Spleen (tissue), 11 donors: ENCODE data around the gene ERCC6L. TPM values are rescaled to one million over a fixed set of nuclear protein-coding genes. Genes with fewer than 3 reads are reported as not detected.

Experiments used
- DNase-seq: peaks from one replicate; pipeline ENCODE4 v3.0.0-alpha.2; 2020
- H3K27ac ChIP-seq, 8 donors: fragments of 200-600 bp; sonication (generic) in 7 of 8; 1 replicate in 4 of 8; 2 replicates in 4 of 8; pipeline versions ENCODE4 v1.5.0 to v1.8.0; 2016 to 2021; ENCODE audit warnings: inconsistent platforms in 4 of 8, mild to moderate bottlenecking in 4 of 8, moderate library complexity in 1 of 8
- H3K27me3 ChIP-seq, 7 donors: fragments of 200-600 bp; sonication (generic) in 6 of 7; replicated peaks in 1 of 7; 1 replicate in 4 of 7; 2 replicates in 3 of 7; pipeline versions ENCODE4 v1.5.0 to v1.8.0; 2016 to 2021; ENCODE audit warnings: inconsistent platforms in 3 of 7, mild to moderate bottlenecking in 1 of 7
- H3K36me3 ChIP-seq, 6 donors: fragments of 200-600 bp; sonication (generic) in 5 of 6; 1 replicate in 4 of 6; 2 replicates in 2 of 6; pipeline versions ENCODE4 v1.5.0 to v1.8.0; 2016 to 2021; ENCODE audit warnings: inconsistent platforms in 2 of 6
- H3K4me1 ChIP-seq, 6 donors: fragments of 200-600 bp; sonication (generic) in 5 of 6; 1 replicate in 3 of 6; 2 replicates in 3 of 6; pipeline versions ENCODE4 v1.5.0 to v1.8.0; 2016 to 2021; ENCODE audit warnings: inconsistent platforms in 3 of 6
- H3K4me3 ChIP-seq, 8 donors: fragments of 200-600 bp; sonication (generic) in 7 of 8; 1 replicate in 4 of 8; 2 replicates in 4 of 8; pipeline versions ENCODE4 v1.5.0 to v1.8.0; 2016 to 2021; ENCODE audit warnings: inconsistent platforms in 4 of 8, mild to moderate bottlenecking in 4 of 8, moderate library complexity in 2 of 8
- H3K9me3 ChIP-seq, 8 donors: fragments of 200-600 bp; sonication (generic) in 7 of 8; 1 replicate in 4 of 8; 2 replicates in 4 of 8; pipeline versions ENCODE4 v1.5.0 to v1.8.0; 2016 to 2021; ENCODE audit warnings: inconsistent platforms in 4 of 8
- CTCF ChIP-seq, 11 experiments: fragments of 200-600 bp in 7 of 11; fragments of 450-650 bp in 4 of 11; sonication (generic) in 4 of 11; IDR thresholded peaks in 8 of 11; conservative IDR thresholded peaks in 3 of 11; 1 replicate in 7 of 11; 2 replicates in 4 of 11; pipeline versions ENCODE4 v1.4.0 to v1.8.0; 2016 to 2021; ENCODE audit warnings: antibody characterized with exemption in 11 of 11, inconsistent platforms in 4 of 11, mild to moderate bottlenecking in 1 of 11
- POLR2A ChIP-seq, 3 donors: fragments of 450-650 bp; IDR thresholded peaks; one replicate each; pipeline ENCODE4 v1.5.1; 2017; ENCODE audit warnings: antibody characterized with exemption in 3 of 3, mild to moderate bottlenecking in 1 of 3
- POLR2AphosphoS5 ChIP-seq, 3 donors: sonication (generic); formaldehyde crosslinking; IDR thresholded peaks; one replicate each; pipeline ENCODE4 v1.5.1; 2017; ENCODE audit warnings: antibody characterized with exemption in 3 of 3
- WGBS, 5 donors: extraction: QIAGEN DNeasy Blood & Tissue Kit in 3 of 5; methylation state at CpG; one replicate each; pipeline versions ENCODE4 v1.1.5 to v1.1.7; 2013 to 2018; 5-methylcytosine and 5-hydroxymethylcytosine counted together
- intact Hi-C: fragments of 100-400 bp; cut with DNase I; formaldehyde crosslinking; loops from one replicate; pipeline ENCODE4 v1.15.0; 2023; ENCODE audit warnings: low total_unique reads
- polyA plus RNA-seq, 3 donors: library from polyadenylated mRNA; stranded (reverse); fragments of 200-250 nt; gene quantifications; one replicate each; pipeline ENCODE4 v1.2.1, GENCODE V29; 2013
- total RNA-seq, 7 donors: library from RNA; depleted of rRNA in 3 of 7; stranded (reverse); fragments of >200 nt in 3 of 7; fragmentation: NEBNext Ultra II Directional in 4 of 7; extraction: Animal tissue kit (Norgen Biotek cat#: 25700) in 4 of 7; gene quantifications; one replicate each; pipeline versions ENCODE4 v1.1.0 to v1.2.1, GENCODE V29; 2016 to 2021
- donor health status: healthy with polysubstance abuse.
- donor health status: DM: no; HTN: no; CAD: no; lungs with moderate emphysema.
- donor health status: DM: no; HTN: no; CAD: no.
- donor health status: Bipolar disorder and iron deficiency.
- donor health status: healthy.
- donor health status: DM: no; HTN: no; CAD: no.
- donor health status: DM: yes; HTN: yes; CAD: no.

The ERCC6L gene
- total and polyA plus RNA-seq, 10 donors, result 0.30 to 1.4 (median 0.77) TPM

DNA sequence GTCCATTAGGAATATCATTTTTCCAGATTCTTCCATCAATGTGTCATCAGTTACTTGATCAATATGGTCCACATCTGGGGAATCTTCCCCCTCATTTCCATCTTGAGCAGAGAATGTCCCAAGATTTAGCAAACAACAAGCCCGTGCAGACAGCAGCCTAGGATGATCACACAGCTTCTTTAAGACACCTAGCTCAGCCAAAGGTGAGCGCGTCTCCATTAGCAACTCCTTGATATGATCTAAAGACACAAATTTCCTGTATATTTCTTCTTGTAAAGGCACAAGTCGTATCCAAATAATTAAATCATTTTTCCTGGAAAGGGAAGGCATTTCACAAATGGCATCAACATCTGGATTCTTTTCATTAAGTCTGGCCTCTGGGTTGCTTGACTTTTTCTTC lies 31.5 kb downstream of the ERCC6L start:
- intact Hi-C loops, result no loop called here
- no peak for DNase-seq
- H3K36me3 ChIP-seq, result peaks cover 0 to 53% (median 5%) of the 10 kb centered on the region in 6 donors
- TF ChIP-seq POLR2A (IDR thresholded peaks at IDR 0.05), result no peak
- TF ChIP-seq CTCF (IDR thresholded peaks at IDR 0.05 in 8 of 11, conservative IDR thresholded peaks at IDR 0.05 in 3 of 11), result no peak
- TF ChIP-seq POLR2AphosphoS5 (IDR thresholded peaks at IDR 0.05), result no peak
- WGBS, 5 donors, result 89 to 99% (median 97%) methylated on average over 4 of the region's 4 CpGs
- H3K27ac ChIP-seq, result no peak overlapping the region
- H3K4me3 ChIP-seq, result no peak overlapping the region
- no peaks in the 10 kb centered on the region for H3K4me1 ChIP-seq
- H3K27me3 ChIP-seq, result no peaks in the 10 kb centered on the region
- H3K9me3 ChIP-seq, result no peaks in the 10 kb centered on the region

- no peaks in the 10 kb centered on the region for H3K9me3 ChIP-seq
- no peak for TF ChIP-seq POLR2A (IDR thresholded peaks at IDR 0.05)
- TF ChIP-seq POLR2AphosphoS5 (IDR thresholded peaks at IDR 0.05), result no peak
- no peak for TF ChIP-seq CTCF (IDR thresholded peaks at IDR 0.05 in 8 of 11, conservative IDR thresholded peaks at IDR 0.05 in 3 of 11)
- no peaks in the 10 kb centered on the region for H3K4me1 ChIP-seq
- intact Hi-C loops, result no loop called here
- no peak overlapping the region for H3K27ac ChIP-seq
- no peaks in the 10 kb centered on the region for H3K27me3 ChIP-seq
- H3K4me3 ChIP-seq, result no peak overlapping the region
- no peak for DNase-seq
- peaks cover 0 to 62% (median 5%) of the 10 kb centered on the region in 6 donors for H3K36me3 ChIP-seq
- WGBS, 5 donors, result 90 to 97% (median 94%) methylated on average over 2 of the region's 2 CpGs
Observed at GRCh38 chrX:72205706-72206105, 33.1 kb downstream of the ERCC6L start.

- intact Hi-C loops, result no loop called here
- WGBS, 5 donors, result 65 to 90% (median 81%) methylated on average over 6 of the region's 6 CpGs
- no peak overlapping the region for H3K27ac ChIP-seq
- peaks cover 0 to 76% (median 10%) of the 10 kb centered on the region in 6 donors for H3K36me3 ChIP-seq
- DNase-seq, result no peak
- no peak for TF ChIP-seq POLR2AphosphoS5 (IDR thresholded peaks at IDR 0.05)
- TF ChIP-seq CTCF (IDR thresholded peaks at IDR 0.05 in 8 of 11, conservative IDR thresholded peaks at IDR 0.05 in 3 of 11), result no peak
- no peak for TF ChIP-seq POLR2A (IDR thresholded peaks at IDR 0.05)
- no peaks in the 10 kb centered on the region for H3K4me1 ChIP-seq
- no peaks in the 10 kb centered on the region for H3K27me3 ChIP-seq
- H3K9me3 ChIP-seq, result no peaks in the 10 kb centered on the region
- no peak overlapping the region for H3K4me3 ChIP-seq
Observed at GRCh38 chrX:72203421-72203820, 35.4 kb downstream of the ERCC6L start.

DNA sequence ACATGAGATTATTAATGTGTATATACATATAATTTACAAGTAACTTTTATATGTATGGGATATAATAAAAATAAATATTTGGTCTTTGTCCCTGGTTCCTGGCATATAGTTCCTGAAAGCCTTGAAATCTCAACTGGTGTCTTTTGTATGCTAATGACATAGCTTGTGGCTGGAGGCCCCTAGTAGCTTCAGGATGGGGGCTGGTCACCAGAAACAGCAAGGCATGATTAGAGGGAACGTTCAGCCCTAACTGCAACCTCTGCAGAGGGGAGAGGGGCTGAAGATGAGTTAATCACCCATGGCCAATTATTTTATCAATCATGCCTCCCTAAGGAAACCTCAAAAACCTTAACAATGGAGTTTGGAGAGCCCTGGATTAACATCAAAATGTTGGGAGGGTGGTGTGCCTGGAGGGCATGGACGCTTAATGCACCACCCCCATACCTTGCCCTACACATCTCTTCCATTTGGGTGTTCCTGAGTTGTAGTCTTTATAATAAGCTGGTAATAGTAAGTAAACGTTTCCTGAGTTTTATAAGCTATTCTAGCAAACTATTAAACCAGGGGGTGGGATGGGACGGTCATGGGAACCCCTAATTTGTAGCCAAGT lies 35.9 kb downstream of the ERCC6L start:
- Histone ChIP-seq H3K27ac (no peak overlapping the region), H3K36me3 (peaks cover 0 to 76% (median 12%) of the 10 kb centered on the region in 6 donors), H3K9me3 (no peaks in the 10 kb centered on the region), H3K4me1 (no peaks in the 10 kb centered on the region), H3K4me3 (no peak overlapping the region), H3K27me3 (no peaks in the 10 kb centered on the region)
- intact Hi-C loops, result no loop called here
- TF ChIP-seq POLR2A (IDR thresholded peaks at IDR 0.05), result no peak
- TF ChIP-seq POLR2AphosphoS5 (IDR thresholded peaks at IDR 0.05), result no peak
- TF ChIP-seq CTCF (IDR thresholded peaks at IDR 0.05 in 8 of 11, conservative IDR thresholded peaks at IDR 0.05 in 3 of 11), result no peak
- no peak for DNase-seq
- 65 to 91% (median 86%) methylated on average over 4 of the region's 4 CpGs for WGBS, 5 donors
